IMR-90 (cell line): ENCODE results near the gene SCNN1B. TPM values are rescaled to one million over a fixed set of nuclear protein-coding genes. Genes with fewer than 3 reads are reported as not detected.

Source experiments
- ATAC-seq: fragments of 200-7000 bp; cut with Tn5 transposase; 2 replicates; pipeline ENCODE4 v1.9.1; 2020; ENCODE audit warnings: low read depth, mild to moderate bottlenecking, moderate library complexity
- BruUV-seq: library from RNA; stranded (reverse); fragments of 400-500 nt; replicated peaks from 2 replicates; lab custom pipeline; 2021; lab: Mats Ljungman, UMichigan
- CTCF ChIA-PET: fragments of 300-600 bp; formaldehyde crosslinking; extraction: SDS; loops from one replicate; lab custom pipeline; 2021; ENCODE audit warnings: antibody characterized with exemption; lab: Yijun Ruan, JAX
- POLR2A ChIA-PET: fragments of 300-600 bp; sonication (Branson Sonifier 250); formaldehyde crosslinking; loops from one replicate; lab custom pipeline; 2022; ENCODE audit warnings: antibody characterized with exemption; ENCODE audit not compliant: unreplicated experiment; lab: Charles Lee
- DNase-seq: peaks from one replicate; pipeline ENCODE4 v3.0.0; 2013
- H2AFZ ChIP-seq: replicated peaks from 2 replicates; pipeline ENCODE3; 2013; ENCODE audit warnings: low read length, mild to moderate bottlenecking; ENCODE audit not compliant: poor library complexity
- H2AK5ac ChIP-seq: 2 replicates; pipeline ENCODE4 v1.6.1; 2013; ENCODE audit warnings: low read depth, low read length, inconsistent platforms
- H2AK9ac ChIP-seq: replicated peaks from 2 replicates; pipeline ENCODE3; 2013; ENCODE audit warnings: mild to moderate bottlenecking, low read depth, low read length, moderate library complexity; ENCODE audit not compliant: poor library complexity
- H2BK120ac ChIP-seq: 2 replicates; pipeline ENCODE4 v1.6.1; 2013; ENCODE audit warnings: low read depth, low read length, inconsistent platforms
- H2BK15ac ChIP-seq: 3 replicates; pipeline ENCODE4 v1.6.1; 2013; ENCODE audit warnings: low read depth, low read length, inconsistent platforms
- H2BK20ac ChIP-seq: 2 replicates; pipeline ENCODE4 v1.6.1; 2013; ENCODE audit warnings: low read depth, mild to moderate bottlenecking, inconsistent platforms, low read length, moderate library complexity
- H2BK5ac ChIP-seq: 2 replicates; pipeline ENCODE4 v1.6.1; 2013; ENCODE audit warnings: mild to moderate bottlenecking, low read depth, low read length, inconsistent platforms; ENCODE audit not compliant: poor library complexity, severe bottlenecking
- H3K14ac ChIP-seq: replicated peaks from 2 replicates; pipeline ENCODE4 v1.6.1; 2013; ENCODE audit warnings: low read depth, low read length, inconsistent platforms
- H3K18ac ChIP-seq: 2 replicates; pipeline ENCODE4 v1.6.1; 2013; ENCODE audit warnings: low read depth, low read length, control low read depth
- H3K23ac ChIP-seq: 2 replicates; pipeline ENCODE4 v1.6.1; 2013; ENCODE audit warnings: low read depth, low read length, inconsistent platforms
- H3K27ac ChIP-seq: 2 replicates; pipeline ENCODE4 v1.5.1; 2013; ENCODE audit warnings: mild to moderate bottlenecking, control low read depth, low read length; ENCODE audit not compliant: insufficient read depth
- H3K27me3 ChIP-seq: 2 replicates; pipeline ENCODE4 v1.6.1; 2013; ENCODE audit warnings: low read length; ENCODE audit not compliant: control insufficient read depth, insufficient read depth
- H3K36me3 ChIP-seq: 2 replicates; pipeline ENCODE4 v1.6.1; 2013; ENCODE audit warnings: low read length, mixed read lengths; ENCODE audit not compliant: control insufficient read depth, insufficient read depth
- H3K4ac ChIP-seq: 2 replicates; pipeline ENCODE4 v1.6.1; 2013; ENCODE audit warnings: low read depth, low read length, inconsistent platforms
- H3K4me1 ChIP-seq: 2 replicates; pipeline ENCODE4 v1.6.1; 2013; ENCODE audit warnings: low read length, mixed read lengths; ENCODE audit not compliant: control insufficient read depth, insufficient read depth
- H3K4me2 ChIP-seq: 2 replicates; pipeline ENCODE4 v1.6.1; 2013; ENCODE audit warnings: low read depth, mild to moderate bottlenecking, control low read depth, low read length, moderate library complexity
- H3K4me3 ChIP-seq: 2 replicates; pipeline ENCODE4 v1.5.1; 2013; ENCODE audit warnings: low read depth, mild to moderate bottlenecking, control low read depth, low read length, moderate library complexity; ENCODE audit not compliant: insufficient read depth
- H3K56ac ChIP-seq: 2 replicates; pipeline ENCODE4 v1.6.1; 2013; ENCODE audit warnings: low read length, inconsistent platforms; ENCODE audit not compliant: insufficient read depth; ENCODE audit errors: extremely low read depth
- H3K79me1 ChIP-seq, 2 experiments: 2 replicates each; pipeline ENCODE4 v1.6.1; 2013; ENCODE audit warnings: low read length in 2 of 2, inconsistent platforms in 1 of 2, low read depth in 1 of 2
- H3K9ac ChIP-seq: 2 replicates; pipeline ENCODE4 v1.6.1; 2013; ENCODE audit warnings: low read depth, low read length, control low read depth
- H3K9me1 ChIP-seq: 2 replicates; pipeline ENCODE4 v1.6.1; 2013; ENCODE audit warnings: low read length, inconsistent platforms; ENCODE audit not compliant: insufficient read depth
- H3K9me3 ChIP-seq: 2 replicates; pipeline ENCODE4 v1.6.1; 2013; ENCODE audit warnings: low read length; ENCODE audit not compliant: control insufficient read depth, insufficient read depth
- H4K20me1 ChIP-seq: 2 replicates; pipeline ENCODE4 v1.6.1; 2013; ENCODE audit warnings: low read length, inconsistent platforms; ENCODE audit not compliant: insufficient read depth
- H4K5ac ChIP-seq: 2 replicates; pipeline ENCODE4 v1.6.1; 2013; ENCODE audit warnings: mild to moderate bottlenecking, low read depth, low read length, control low read depth
- H4K8ac ChIP-seq, 2 experiments: 2 replicates each; pipeline ENCODE4 v1.6.1; 2013; ENCODE audit warnings: low read depth in 2 of 2, low read length in 2 of 2, control low read depth in 1 of 2, inconsistent platforms in 1 of 2
- H4K91ac ChIP-seq: 2 replicates; pipeline ENCODE4 v1.6.1; 2013; ENCODE audit warnings: low read depth, low read length, inconsistent platforms; ENCODE audit not compliant: insufficient read depth
- CHD1 ChIP-seq: IDR thresholded peaks from 2 replicates; pipeline ENCODE4 v1.6.1; 2012; ENCODE audit warnings: low read depth, low read length, improper control_type of control experiment
- FOS ChIP-seq: fragments of 150-350 bp; IDR thresholded peaks from 2 replicates; pipeline ENCODE4 v1.6.1; 2016; ENCODE audit warnings: low read depth, low read length
- SMC3 ChIP-seq: fragments of 150-350 bp; IDR thresholded peaks from 2 replicates; pipeline ENCODE4 v1.6.1; 2016; ENCODE audit warnings: low read depth, mild to moderate bottlenecking, antibody characterized with exemption, low read length, moderate library complexity
- WGBS, 2 experiments: methylation state at CpG; one replicate each; pipeline versions ENCODE4 v1.1.5 to v1.1.7; 2013; ENCODE audit warnings: missing lambda C conversion rate in 2 of 2; ENCODE audit not compliant: insufficient read length in 1 of 2; ENCODE audit errors: extremely low coverage in 2 of 2; 5-methylcytosine and 5-hydroxymethylcytosine counted together
- dilution Hi-C: fragments of 300-500 bp; cut with HindIII; formaldehyde crosslinking; loops from one replicate; pipeline ENCODE4 v1.14.3; 2018; ENCODE audit warnings: low sequenced_read_pairs; ENCODE audit not compliant: unreplicated experiment
- in situ Hi-C: fragments of 300-500 bp; cut with MboI; formaldehyde crosslinking; loops from 3 replicates; pipeline ENCODE4 v1.14.3; 2019; ENCODE audit warnings: low sequenced_read_pairs, inconsistent platforms, mixed read lengths
- intact Hi-C: fragments of 100-400 bp; cut with micrococcal nuclease; formaldehyde crosslinking; loops from 2 replicates; pipeline ENCODE4 v1.10.0; 2022
- polyA plus RNA-seq, 3 experiments: library from polyadenylated mRNA; depleted of rRNA; stranded (reverse); fragments of >200 nt; gene quantifications; 2 replicates each; pipeline ENCODE4 v1.2.3, GENCODE V29; 2012; ENCODE audit warnings: low replicate concordance in 1 of 3
- total RNA-seq: library from RNA; depleted of rRNA; stranded (reverse); fragments of >200 nt; gene quantifications from 2 replicates; pipeline ENCODE4 v1.2.3, GENCODE V29; 2012

Gene SCNN1B
- total and polyA plus RNA-seq, 2 of the 4 experiments (the other 2 are of a cell fraction): not detected

- no peak overlapping the region for H4K8ac ChIP-seq
- H4K20me1 ChIP-seq: no peaks in the 10 kb centered on the region
- H3K4me2 ChIP-seq: no peak overlapping the region
- no peak for ATAC-seq
- no peak overlapping the region for H3K4ac ChIP-seq
- intact Hi-C loops: no loop called here
- no peak for DNase-seq
- no peaks in the 10 kb centered on the region for H3K36me3 ChIP-seq
- no peak overlapping the region for H3K4me3 ChIP-seq
- no peak overlapping the region for H4K91ac ChIP-seq
- peak overlapping the region; percentile 11 for H2AFZ ChIP-seq
- H3K27ac ChIP-seq: no peak overlapping the region
- no peak overlapping the region for H3K18ac ChIP-seq
- H3K23ac ChIP-seq: no peak overlapping the region
- peak overlapping the region; percentile 9 for H2AK9ac ChIP-seq
- POLR2A ChIA-PET: no interaction called here
- H2BK120ac ChIP-seq: no peak overlapping the region
- H2BK15ac ChIP-seq: no peak overlapping the region
- H2BK20ac ChIP-seq: no peak overlapping the region
- H2BK5ac ChIP-seq: no peak overlapping the region
- no peaks in the 10 kb centered on the region for H3K9me1 ChIP-seq
- in situ Hi-C loops: no loop called here
- CTCF ChIA-PET: interaction anchor here (0.5 kb wide), 1 partner anchor 688 kb away, joined by 4 read pairs; no protein-coding TSS in a partner anchor
- BruUV-seq: no TSS peak
- no peak overlapping the region for H2AK5ac ChIP-seq
- no peak overlapping the region for H4K5ac ChIP-seq
- no peak overlapping the region for H3K14ac ChIP-seq
- peaks cover 20% of the 10 kb centered on the region for H3K27me3 ChIP-seq
- H3K79me1 ChIP-seq: no peaks in the 10 kb centered on the region
- no peaks in the 10 kb centered on the region for H3K9me3 ChIP-seq
- WGBS, 2 experiments: 14% methylated on average over 4 of the region's 18 CpGs; no CpG with 5 or more reads in 1 of the 2 experiments
- no peak overlapping the region for H3K9ac ChIP-seq
- no peaks in the 10 kb centered on the region for H3K4me1 ChIP-seq
- dilution Hi-C loops: no loop called here
- H3K56ac ChIP-seq: no peak overlapping the region
- TF ChIP-seq SMC3 (no peak), FOS (no peak), CHD1 (no peak)
These were observed 654 bp upstream of the SCNN1B start for GRCh38 chr16:23301251-23302044.
